ENCODE measurements around the gene BID.

Gene BID

GRCh38 chr22:17732251-17732854 lies 41.9 kb downstream of the BID start:
- DNase-seq = no peak

GRCh38 chr22:17729561-17729960 lies 44.7 kb downstream of the BID start:
- DNase-seq = no peak

GRCh38 chr22:17728786-17729185 lies 45.5 kb downstream of the BID start:
- DNase-seq = no peak

- DNase-seq = no peak
Observed at GRCh38 chr22:17726928-17727897, 47.1 kb downstream of the BID start.

GRCh38 chr22:17726006-17726927 lies 48.0 kb downstream of the BID start:
- DNase-seq = no peak

GRCh38 chr22:17725500-17725796 lies 48.8 kb downstream of the BID start:
- no peak for DNase-seq

GRCh38 chr22:17724678-17725499 lies 49.4 kb downstream of the BID start:
- DNase-seq = no peak

- no peak for DNase-seq
Observed at GRCh38 chr22:17724241-17724640, 50.0 kb downstream of the BID start.

GRCh38 chr22:17719911-17720310 lies 54.4 kb downstream of the BID start:
- DNase-seq = no peak

GRCh38 chr22:17717708-17718107 lies 56.6 kb downstream of the BID start:
- no peak for DNase-seq

GRCh38 chr22:17716529-17716928 lies 57.7 kb downstream of the BID start:
- DNase-seq = no peak

- DNase-seq = no peak
Observed at GRCh38 chr22:17712441-17712840, 61.8 kb downstream of the BID start.

- no peak for DNase-seq
Observed at GRCh38 chr22:17710023-17710422, 64.2 kb downstream of the BID start.

GRCh38 chr22:17707526-17707925 lies 66.7 kb downstream of the BID start:
- no peak for DNase-seq

GRCh38 chr22:17706947-17707346 lies 67.3 kb downstream of the BID start:
- no peak for DNase-seq

- no peak for DNase-seq
Observed at GRCh38 chr22:17705951-17706900, 68.0 kb downstream of the BID start.

- DNase-seq = no peak
Observed at GRCh38 chr22:17705546-17705945, 68.7 kb downstream of the BID start.

- no peak for DNase-seq
Observed at GRCh38 chr22:17703811-17704210, 70.5 kb downstream of the BID start.

GRCh38 chr22:17700778-17701177 lies 73.5 kb downstream of the BID start:
- DNase-seq = no peak

GRCh38 chr22:17699696-17700340 lies 74.5 kb downstream of the BID start:
- DNase-seq = no peak

GRCh38 chr22:17698948-17699347 lies 75.3 kb downstream of the BID start:
- DNase-seq = no peak
